T-helper 2 cell (primary cell): ENCODE results near the gene TFDP1.
A peak's percentile ranks its signal among the peaks of the same experiment; 100 is the strongest.

Experiments used
- DNase-seq, 5 experiments: peaks; one replicate each; pipeline versions ENCODE4 v3.0.0 to v3.0.0-alpha.2; 2012 to 2022
- total RNA-seq, 2 donors: gene quantifications; one replicate each; lab custom pipeline; 2026; lab: John Stamatoyannopoulos, UW

TFDP1 gene, protein sequence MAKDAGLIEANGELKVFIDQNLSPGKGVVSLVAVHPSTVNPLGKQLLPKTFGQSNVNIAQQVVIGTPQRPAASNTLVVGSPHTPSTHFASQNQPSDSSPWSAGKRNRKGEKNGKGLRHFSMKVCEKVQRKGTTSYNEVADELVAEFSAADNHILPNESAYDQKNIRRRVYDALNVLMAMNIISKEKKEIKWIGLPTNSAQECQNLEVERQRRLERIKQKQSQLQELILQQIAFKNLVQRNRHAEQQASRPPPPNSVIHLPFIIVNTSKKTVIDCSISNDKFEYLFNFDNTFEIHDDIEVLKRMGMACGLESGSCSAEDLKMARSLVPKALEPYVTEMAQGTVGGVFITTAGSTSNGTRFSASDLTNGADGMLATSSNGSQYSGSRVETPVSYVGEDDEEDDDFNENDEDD
- total RNA-seq: 26.8 to 39.9 reads per million in 2 donors

DNA sequence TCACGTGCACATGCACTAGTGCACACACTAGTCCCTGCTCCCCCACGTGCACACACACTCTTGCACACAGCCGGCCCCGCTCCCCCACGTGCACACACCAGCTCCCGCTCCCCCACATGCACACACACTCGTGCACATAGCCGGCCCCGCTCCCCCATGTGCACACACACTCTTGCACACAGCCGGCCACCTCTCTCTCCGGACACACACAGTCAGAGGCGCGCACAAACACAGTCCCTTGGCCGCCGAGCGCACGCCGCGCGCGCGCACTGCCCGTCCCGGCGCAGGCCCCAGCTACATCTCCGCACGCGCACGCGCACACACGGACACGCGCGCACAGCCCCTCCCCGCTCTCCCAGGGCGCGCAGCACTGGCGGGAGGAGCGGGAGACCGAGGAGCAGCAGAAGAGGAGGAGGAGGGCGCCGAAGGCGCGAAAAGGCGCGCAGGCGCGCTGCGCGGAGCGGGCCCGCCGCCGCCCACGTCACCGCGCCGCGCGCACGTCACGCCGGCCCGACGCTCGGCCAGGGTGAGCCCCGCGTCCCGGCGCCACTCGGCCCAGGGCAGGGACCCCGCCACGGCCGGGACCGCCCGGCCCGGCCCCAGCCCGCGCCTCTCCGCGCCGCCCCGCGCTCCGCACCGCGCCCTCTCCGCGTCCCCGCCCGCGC is at the start of gene TFDP1:
Gene TFDP1, plus strand, starts transcription at position 549 of the 665 bp plus-strand sequence. CDS start 1,085 bp downstream, outside the sequence.
- DNase-seq: peak in 4 of 5 experiments; percentile 41 to 95 (median 50)

- DNase-seq: no peak
These were observed 49.2 kb upstream of the TFDP1 start for GRCh38 chr13:113535381-113535781.

DNA sequence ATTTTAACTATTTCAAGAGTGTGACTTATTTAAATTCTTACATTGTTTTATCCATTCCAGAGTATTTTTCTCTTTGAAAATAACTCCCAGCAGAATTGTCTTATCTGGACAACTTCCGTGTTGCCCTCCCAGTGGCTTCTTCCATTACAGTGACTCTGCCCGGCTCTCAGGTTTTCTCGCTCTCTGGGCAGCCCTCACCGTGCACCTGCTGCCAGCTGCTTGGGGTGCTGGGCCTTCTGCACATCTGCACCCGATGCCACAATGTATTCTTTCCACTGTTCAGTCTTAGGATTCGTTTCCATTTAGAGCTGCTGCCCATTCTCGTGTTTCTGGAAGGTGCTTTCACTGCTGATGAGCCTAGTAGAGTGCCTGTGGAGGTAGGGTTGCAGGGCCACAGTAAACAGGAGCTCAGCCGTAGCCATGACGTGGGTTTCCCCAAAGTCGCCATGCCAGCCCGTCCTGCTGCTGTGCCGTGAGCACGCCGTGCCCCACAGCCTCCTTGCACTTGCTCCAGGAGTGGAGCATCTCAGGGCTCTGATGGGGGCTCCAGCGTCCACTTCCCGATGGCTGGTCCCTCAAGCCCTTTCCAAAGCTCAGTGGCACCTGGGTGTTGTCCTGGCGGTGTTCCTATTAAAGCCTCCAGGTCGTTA is 48.0 kb upstream of the TFDP1 start:
- no peak for DNase-seq

DNA sequence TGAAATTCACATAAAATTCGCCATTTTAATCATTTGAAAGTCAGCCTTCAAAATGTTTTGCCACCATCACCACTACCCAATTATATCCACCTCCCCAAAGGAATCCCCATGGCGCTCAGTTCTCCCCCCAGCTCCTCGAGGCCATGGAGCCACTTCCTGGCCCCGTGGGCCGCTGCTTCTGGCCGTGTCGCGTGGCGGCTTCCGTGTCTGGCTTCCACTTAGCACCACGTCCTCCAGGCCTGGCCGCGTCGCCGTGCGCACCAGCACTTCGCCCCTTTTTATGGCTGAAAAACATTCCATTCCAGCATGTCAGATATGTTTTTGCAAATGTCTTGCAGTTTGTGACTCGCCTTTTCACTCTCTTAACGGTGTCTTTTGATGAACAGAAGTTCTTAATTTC is 47.3 kb upstream of the TFDP1 start:
- no peak for DNase-seq

DNA sequence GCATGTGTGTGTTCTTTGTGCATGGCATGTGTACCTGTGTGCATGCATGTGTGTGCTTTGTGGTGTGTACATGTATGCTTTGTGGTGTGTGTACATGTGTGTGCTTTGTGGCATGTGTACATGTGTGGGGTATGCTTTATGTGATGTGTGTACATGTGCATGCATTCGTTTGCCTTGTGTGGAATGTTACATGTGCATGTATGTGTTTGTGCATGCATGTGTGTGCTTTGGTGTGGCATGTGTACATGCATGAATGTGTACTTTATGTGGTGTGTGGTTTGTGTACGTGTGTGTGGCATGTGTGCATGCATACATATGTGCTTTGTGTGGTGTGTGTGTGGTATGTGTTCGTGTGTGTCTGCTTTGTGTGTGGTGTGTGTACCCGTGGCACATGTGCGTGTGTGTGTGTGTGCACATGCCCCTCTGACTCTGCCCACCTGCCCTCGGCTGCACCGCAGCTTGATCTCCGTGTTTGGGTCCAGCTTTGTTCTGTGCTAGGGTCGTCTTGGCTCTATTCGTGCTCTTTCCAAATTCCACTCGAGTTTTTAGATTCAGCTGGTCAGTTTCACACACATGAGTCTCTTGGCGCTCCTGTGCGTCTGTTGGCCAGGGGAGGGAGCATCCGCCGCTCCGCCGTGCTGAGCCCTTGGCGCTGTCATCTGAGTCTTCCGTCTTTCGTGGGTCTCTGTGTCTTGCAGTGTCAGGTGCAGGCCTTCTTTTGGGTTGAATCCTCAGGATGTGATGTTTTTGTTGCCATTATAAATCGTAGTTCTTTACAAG is 46.5 kb upstream of the TFDP1 start:
- DNase-seq: no peak

GRCh38 chr13:113538689-113539058 is 45.9 kb upstream of the TFDP1 start:
- no peak for DNase-seq

- no peak for DNase-seq
These were observed 45.4 kb upstream of the TFDP1 start for GRCh38 chr13:113539176-113539575.

DNA sequence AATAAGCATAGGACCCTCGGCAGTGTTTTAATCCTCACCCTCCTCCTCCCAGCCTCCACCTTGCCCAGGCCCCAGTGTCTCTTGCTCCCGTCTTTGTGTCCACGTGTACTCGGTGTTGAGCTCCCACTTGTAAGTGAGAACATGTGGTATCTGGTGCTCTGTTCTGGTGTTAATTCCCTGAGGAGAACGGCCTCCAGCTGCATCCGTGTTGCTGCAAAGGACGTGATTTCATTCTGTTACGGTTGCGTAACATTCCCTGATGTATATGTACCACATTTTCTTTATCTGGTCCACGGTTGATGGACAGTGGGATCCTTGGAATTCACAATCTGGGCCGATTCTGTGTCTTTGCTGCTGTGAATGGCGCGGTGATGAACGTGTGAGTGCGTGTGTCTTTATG is 44.7 kb upstream of the TFDP1 start:
- no peak for DNase-seq

DNA sequence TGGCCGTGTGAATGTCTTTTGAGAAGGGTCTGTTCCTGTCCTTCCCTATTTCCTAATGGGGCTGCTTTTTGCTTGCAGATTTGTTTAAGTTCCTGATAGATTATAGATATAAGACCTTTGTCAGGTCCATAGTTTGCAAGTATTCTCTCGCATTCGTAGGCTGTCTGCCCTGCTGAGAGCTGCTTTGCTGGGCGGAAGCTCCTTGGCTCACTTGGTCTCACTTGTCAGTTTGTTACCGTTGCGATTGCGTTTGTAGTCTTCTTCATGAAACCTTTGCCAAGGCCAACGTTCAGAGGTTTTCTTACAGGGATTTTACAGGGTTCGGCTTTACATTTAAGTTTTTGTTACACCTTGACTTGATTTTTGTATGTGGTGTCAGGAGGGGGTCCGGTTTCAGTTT is 44.0 kb upstream of the TFDP1 start:
- no peak for DNase-seq

DNA sequence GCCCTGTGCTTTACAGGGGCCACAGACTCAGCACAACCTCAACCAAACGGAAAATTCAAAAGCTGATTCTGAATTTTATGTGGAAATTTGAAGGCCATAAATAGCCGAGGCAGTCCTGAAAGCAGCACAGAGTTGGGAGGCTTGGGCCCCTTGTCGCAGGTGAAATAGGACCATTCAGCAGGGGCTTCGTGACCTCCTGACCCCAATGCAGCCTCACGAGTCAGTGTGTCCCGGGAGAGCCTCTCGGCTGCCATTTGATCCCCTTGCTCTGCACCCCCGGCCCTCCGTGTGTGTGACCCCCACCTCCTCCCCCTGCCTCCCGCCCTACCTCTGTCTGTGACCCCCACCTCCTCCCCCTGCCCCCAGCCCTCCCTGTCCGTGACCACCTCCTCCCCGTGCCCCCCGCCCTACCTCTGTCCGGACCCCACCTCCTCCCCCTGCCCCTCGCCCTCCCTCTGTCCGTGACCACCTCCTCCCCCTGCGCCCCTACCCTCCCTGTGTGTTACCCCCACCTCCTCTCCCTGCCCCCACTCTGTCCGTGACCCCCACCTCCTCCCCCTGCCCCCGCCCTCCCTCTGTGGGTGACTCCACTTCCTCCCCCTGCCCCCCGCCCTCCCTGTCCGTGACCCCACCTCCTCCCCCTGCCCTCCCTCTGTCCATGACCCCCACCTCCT is 41.7 kb upstream of the TFDP1 start:
- no peak for DNase-seq

- no peak for DNase-seq
These were observed 40.3 kb upstream of the TFDP1 start for GRCh38 chr13:113544071-113544891.

DNA sequence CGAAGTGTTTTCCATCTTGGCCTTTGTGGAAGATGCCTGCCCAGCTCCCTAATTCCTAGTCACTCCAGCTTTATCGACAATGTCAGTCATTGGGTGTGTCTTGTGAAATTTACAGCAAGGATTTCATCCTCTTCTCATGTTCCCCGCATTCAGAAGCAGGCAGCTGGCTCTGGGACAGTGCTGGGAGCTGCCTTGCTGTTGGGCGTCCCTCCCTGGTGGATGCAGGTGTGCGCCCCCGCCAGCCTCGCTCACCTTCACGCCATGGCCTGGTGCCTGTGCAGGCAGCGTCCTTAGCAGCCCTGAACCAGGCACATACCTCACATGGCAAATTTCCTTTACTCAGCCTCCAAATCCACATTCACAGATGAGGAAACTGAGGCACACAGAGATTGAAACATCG is 39.7 kb upstream of the TFDP1 start:
- DNase-seq: no peak

- DNase-seq: no peak
These were observed 39.1 kb upstream of the TFDP1 start for GRCh38 chr13:113545455-113545930.

DNA sequence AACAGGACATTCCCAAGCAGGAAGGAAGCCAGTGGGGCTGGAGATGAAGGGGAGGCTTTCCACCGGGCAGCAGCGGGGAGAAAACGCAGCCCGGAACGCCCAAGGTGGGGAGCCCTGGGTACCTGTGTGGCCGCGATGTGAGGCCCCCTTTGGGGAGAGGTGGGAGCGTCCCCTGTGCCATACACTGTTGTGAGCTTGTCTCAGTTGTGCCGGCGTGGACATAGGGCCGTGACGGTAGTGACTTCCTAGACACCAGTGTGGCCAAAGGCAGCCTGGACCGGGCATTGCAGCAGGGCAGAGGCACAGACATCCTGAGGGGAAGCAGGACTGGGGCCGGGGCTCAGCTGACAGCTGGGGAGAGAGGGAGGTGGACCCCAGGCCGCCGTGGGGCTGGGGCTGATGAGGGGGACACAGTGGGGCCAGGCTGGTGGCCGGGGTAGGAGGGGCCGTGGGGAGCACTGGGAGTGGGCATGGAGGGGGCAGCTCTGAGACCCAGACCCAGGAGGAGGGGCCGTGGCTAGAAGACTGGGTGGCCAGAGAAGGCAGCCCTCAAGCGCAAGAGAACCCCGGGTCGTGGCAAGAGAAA is 38.5 kb upstream of the TFDP1 start:
- DNase-seq: no peak

- no peak for DNase-seq
These were observed 37.8 kb upstream of the TFDP1 start for GRCh38 chr13:113546571-113547237.

GRCh38 chr13:113547238-113547971 is 37.1 kb upstream of the TFDP1 start:
- DNase-seq: no peak

- no peak for DNase-seq
These were observed 36.3 kb upstream of the TFDP1 start for GRCh38 chr13:113548171-113548641.

DNA sequence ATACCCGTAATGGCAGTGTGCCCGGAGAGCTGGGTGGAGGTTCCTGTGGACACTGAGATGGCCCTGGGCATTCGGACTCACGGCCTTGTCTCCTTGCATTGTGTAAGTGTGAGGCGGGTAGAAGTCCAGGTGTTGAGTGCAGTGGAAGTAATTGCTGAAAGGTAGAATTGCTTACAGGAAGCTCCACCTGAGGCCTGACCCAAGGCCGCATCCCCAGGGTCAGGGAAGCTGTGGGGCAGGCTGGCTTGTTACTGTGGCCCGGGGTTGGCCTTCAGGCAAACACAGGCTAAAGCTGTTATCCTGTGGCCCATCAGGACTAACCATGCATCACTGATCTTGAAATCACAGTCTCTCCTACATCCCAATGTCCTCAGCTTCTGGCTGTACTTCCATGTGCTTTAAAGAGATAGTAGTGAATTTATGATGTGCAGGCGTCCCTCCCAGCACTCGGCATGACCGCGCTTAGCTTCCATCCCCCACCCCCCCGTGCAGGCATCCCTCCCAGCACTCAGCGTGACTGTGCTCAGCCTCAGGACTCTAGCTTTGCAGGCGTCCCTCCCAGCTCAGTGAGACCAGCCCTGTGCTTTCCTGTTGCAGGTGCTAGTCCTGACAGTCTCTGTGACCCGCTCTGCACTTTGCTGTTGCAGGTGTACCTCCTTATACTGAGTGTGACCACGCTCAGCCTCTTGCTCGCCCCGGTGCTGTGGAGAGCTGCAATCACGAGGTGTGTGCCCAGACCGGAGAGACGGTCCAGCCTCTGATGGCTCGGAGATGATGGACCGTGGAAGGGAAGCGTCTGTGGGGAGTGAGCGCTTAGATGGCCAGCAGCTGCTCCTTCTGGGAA is 35.6 kb upstream of the TFDP1 start:
- no peak for DNase-seq
